Esophagus (tissue), 2 donors: ENCODE data around the gene MT3. TPM values are rescaled to one million over a fixed set of nuclear protein-coding genes. Genes with fewer than 3 reads are reported as not detected.
A peak's percentile ranks its signal among the peaks of the same experiment; 100 is the strongest.

Experiments
- H3K27ac ChIP-seq, 2 donors: one replicate each; pipeline ENCODE4 v1.5.1; 2013; ENCODE audit warnings: low read depth in 2 of 2, mild to moderate bottlenecking in 2 of 2, inconsistent platforms in 1 of 2, low read length in 1 of 2, moderate library complexity in 1 of 2
- H3K27me3 ChIP-seq, 2 donors: one replicate each; pipeline ENCODE4 v1.6.1; 2013; ENCODE audit warnings: low read length in 2 of 2, control low read depth in 1 of 2, mild to moderate bottlenecking in 1 of 2; ENCODE audit not compliant: insufficient read depth in 2 of 2, control insufficient read depth in 1 of 2
- H3K36me3 ChIP-seq, 2 donors: one replicate each; pipeline ENCODE4 v1.6.1; 2013; ENCODE audit warnings: low read length in 1 of 2; ENCODE audit not compliant: control insufficient read depth in 2 of 2, insufficient read depth in 2 of 2
- H3K4me1 ChIP-seq, 2 donors: one replicate each; pipeline ENCODE4 v1.6.1; 2013; ENCODE audit warnings: low read length in 1 of 2; ENCODE audit not compliant: control insufficient read depth in 2 of 2, insufficient read depth in 2 of 2
- H3K4me3 ChIP-seq, 2 donors: one replicate each; pipeline ENCODE4 v1.5.1; 2013; ENCODE audit warnings: low read length in 2 of 2, mild to moderate bottlenecking in 2 of 2, low read depth in 1 of 2, moderate library complexity in 1 of 2
- H3K9me3 ChIP-seq, 2 donors: one replicate each; pipeline ENCODE4 v1.6.1; 2013; ENCODE audit warnings: mild to moderate bottlenecking in 2 of 2, low read depth in 1 of 2, low read length in 1 of 2, moderate library complexity in 1 of 2; ENCODE audit not compliant: control insufficient read depth in 2 of 2, insufficient read depth in 1 of 2
- WGBS, 2 donors: extraction: QIAGEN DNeasy Blood & Tissue Kit; methylation state at CpG; one replicate each; pipeline ENCODE4 v1.1.7; 2013; 5-methylcytosine and 5-hydroxymethylcytosine counted together
- polyA plus RNA-seq, 2 donors: library from polyadenylated mRNA; stranded (reverse); fragments of 200-250 nt; gene quantifications; one replicate each; pipeline ENCODE4 v1.2.3, GENCODE V29; 2013
- donor health status: healthy with polysubstance abuse.
- donor health status: Bipolar disorder and iron deficiency.

Gene MT3
- polyA plus RNA-seq, 2 donors: 0.67 to 0.96 TPM

DNA sequence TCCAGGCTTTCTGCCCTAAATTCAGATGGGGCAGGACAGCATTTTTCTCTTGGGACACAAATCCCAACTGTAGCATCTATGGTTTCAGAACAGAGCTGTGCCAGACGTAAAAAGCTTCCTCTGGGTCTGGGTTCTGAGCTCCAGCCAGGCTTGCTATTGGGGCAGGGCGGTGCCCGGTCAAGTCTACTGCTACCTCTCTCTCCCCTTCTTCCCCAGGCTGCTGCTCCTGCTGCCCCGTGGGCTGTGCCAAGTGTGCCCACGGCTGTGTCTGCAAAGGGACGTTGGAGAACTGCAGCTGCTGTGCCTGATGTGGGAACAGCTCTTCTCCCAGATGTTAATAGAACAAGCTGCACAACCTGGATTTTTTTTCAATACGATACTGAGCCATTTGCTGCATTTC lies 44.2 kb downstream of the MT3 start:
- no peaks in the 10 kb centered on the region for H3K36me3 ChIP-seq
- H3K27ac ChIP-seq: no peak overlapping the region
- peaks cover 0 to 3% of the 10 kb centered on the region in 2 donors for H3K27me3 ChIP-seq
- H3K9me3 ChIP-seq: no peaks in the 10 kb centered on the region
- WGBS, 2 donors: 56 to 57% methylated on average over 7 of the region's 7 CpGs
- peaks cover 5 to 19% of the 10 kb centered on the region in 2 donors for H3K4me1 ChIP-seq
- no peak overlapping the region for H3K4me3 ChIP-seq

GRCh38 chr16:56634715-56635440 lies 45.5 kb downstream of the MT3 start:
- H3K27ac ChIP-seq: no peak overlapping the region
- peaks cover 3% of the 10 kb centered on the region in 2 donors for H3K27me3 ChIP-seq
- no peaks in the 10 kb centered on the region for H3K36me3 ChIP-seq
- 45 to 52% methylated on average over 47 of the region's 47 CpGs for WGBS, 2 donors
- H3K9me3 ChIP-seq: no peaks in the 10 kb centered on the region
- H3K4me3 ChIP-seq: no peak overlapping the region
- peaks cover 5 to 19% of the 10 kb centered on the region in 2 donors for H3K4me1 ChIP-seq

GRCh38 chr16:56635441-56635967 lies 46.2 kb downstream of the MT3 start:
- 27 to 41% methylated on average over 26 to 40 of the region's 40 CpGs for WGBS, 2 donors

GRCh38 chr16:56636616-56637413 lies 47.5 kb downstream of the MT3 start:
- Histone ChIP-seq H3K4me1 (peaks cover 5 to 17% of the 10 kb centered on the region in 2 donors), H3K27me3 (peaks cover 3% of the 10 kb centered on the region in 2 donors), H3K9me3 (no peaks in the 10 kb centered on the region), H3K4me3 (no peak overlapping the region), H3K27ac (no peak overlapping the region), H3K36me3 (no peaks in the 10 kb centered on the region)
- WGBS, 2 donors: 65 to 68% methylated on average over 9 of the region's 9 CpGs

More at GRCh38 chr16:56635441-56635967, 46.2 kb downstream of the MT3 start:
- Histone ChIP-seq H3K4me3 (no peak overlapping the region), H3K36me3 (no peaks in the 10 kb centered on the region), H3K27me3 (peaks cover 3% of the 10 kb centered on the region in 2 donors), H3K4me1 (peaks cover 5 to 19% of the 10 kb centered on the region in 2 donors), H3K27ac (no peak overlapping the region), H3K9me3 (no peaks in the 10 kb centered on the region)

GRCh38 chr16:56637814-56638750 lies 48.8 kb downstream of the MT3 start, which contains the start of gene MT1A:
Gene MT1A, plus strand, starts transcription at chr16:56638666. Its CDS starts 73 bp downstream, at chr16:56638739.
- Histone ChIP-seq H3K4me3 (peak within 1 kb of the TSS; percentile 7 to 39), H3K9me3 (no peaks in the 10 kb centered on the region), H3K27ac (no peak within 1 kb of the TSS), H3K4me1 (peaks cover 0 to 11% of the 10 kb centered on the region in 2 donors), H3K27me3 (peaks cover 3% of the 10 kb centered on the region in 2 donors), H3K36me3 (no peaks in the 10 kb centered on the region)
- 15 to 19% methylated on average over 49 to 68 of the region's 68 CpGs for WGBS, 2 donors

DNA sequence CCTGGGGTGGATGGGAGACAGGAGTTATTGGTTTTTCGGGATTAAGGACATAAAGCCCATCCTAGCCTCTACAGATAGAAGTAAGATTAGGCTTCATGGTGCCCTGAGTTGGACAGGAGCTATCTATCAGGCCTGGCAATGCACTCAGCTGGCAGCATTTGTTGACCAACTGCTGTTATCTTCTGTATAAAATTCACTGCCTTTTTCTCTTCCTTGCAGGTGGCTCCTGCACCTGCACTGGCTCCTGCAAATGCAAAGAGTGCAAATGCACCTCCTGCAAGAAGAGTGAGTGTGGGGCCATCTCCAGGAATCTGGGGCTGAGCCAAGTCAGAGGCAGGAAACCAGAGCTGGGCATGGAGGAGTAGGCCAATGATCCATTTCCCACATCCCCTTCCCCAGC lies 49.7 kb downstream of the MT3 start:
- H3K4me3 ChIP-seq: no peak overlapping the region
- H3K9me3 ChIP-seq: no peaks in the 10 kb centered on the region
- no peaks in the 10 kb centered on the region for H3K36me3 ChIP-seq
- peaks cover 0 to 19% of the 10 kb centered on the region in 2 donors for H3K4me1 ChIP-seq
- whole genome bisulfite sequencing, 2 donors: 60 to 68% methylated on average over 1 of the region's 1 CpG
- H3K27me3 ChIP-seq: peaks cover 3% of the 10 kb centered on the region in 2 donors
- no peak overlapping the region for H3K27ac ChIP-seq

GRCh38 chr16:56640076-56640475 lies 50.7 kb downstream of the MT3 start:
- Histone ChIP-seq H3K4me1 (peaks cover 0 to 17% of the 10 kb centered on the region in 2 donors), H3K4me3 (no peak overlapping the region), H3K36me3 (no peaks in the 10 kb centered on the region), H3K9me3 (no peaks in the 10 kb centered on the region), H3K27ac (no peak overlapping the region), H3K27me3 (peaks cover 3% of the 10 kb centered on the region in 2 donors)
- 85 to 87% methylated on average over 1 of the region's 1 CpG for WGBS, 2 donors
